ENCODE results near the gene ACER1.
"Not testable (repeated sequence)": the region's sequence is repeated elsewhere in the genome, so short reads cannot be mapped to it uniquely, and the experiment has no call there.

ACER1 gene, protein sequence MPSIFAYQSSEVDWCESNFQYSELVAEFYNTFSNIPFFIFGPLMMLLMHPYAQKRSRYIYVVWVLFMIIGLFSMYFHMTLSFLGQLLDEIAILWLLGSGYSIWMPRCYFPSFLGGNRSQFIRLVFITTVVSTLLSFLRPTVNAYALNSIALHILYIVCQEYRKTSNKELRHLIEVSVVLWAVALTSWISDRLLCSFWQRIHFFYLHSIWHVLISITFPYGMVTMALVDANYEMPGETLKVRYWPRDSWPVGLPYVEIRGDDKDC

DNA sequence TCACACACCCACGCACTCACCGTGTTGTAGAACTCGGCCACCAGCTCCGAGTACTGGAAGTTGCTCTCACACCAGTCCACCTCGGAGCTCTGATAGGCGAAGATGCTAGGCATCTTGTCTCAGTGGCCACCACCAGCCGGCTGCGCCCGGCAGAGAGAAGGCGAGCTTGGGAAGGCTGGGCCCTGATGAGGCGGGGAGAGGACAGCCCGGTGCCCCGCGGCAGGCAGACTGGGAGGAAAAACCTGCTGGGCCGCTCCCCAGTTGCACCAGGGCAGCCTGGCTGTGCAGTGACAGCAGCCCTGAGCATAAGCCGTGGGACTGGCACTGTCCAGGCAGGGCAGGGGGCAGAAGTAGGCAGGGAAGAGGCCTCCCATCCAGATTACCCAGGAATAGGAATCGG is at the start of gene ACER1:
Gene ACER1 (minus strand): TSS at position 174 of the 400 bp plus-strand sequence. CDS start 61 bp downstream, at position 113.
- no peak for FAIRE-seq

DNA sequence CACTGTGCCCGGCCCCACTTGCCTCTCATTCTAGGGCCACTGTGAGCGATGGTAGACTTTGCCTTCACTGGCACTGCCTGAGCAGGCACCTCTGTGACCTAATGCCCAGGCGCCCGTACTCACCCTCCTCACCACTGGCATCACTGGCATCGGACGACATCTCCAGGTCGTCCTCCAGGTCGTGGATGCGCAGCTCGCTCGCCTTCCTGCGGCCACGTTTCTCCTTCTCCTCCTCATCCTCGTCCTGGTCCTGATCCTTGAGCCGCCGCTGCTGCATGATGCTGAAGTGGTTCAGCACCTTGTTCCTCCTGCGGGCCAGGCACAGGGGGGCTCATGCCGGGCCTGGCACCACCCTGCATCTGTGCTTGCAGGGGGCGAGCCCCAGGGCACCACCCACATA is 49.8 kb upstream of the ACER1 start:
- no peak for FAIRE-seq

DNA sequence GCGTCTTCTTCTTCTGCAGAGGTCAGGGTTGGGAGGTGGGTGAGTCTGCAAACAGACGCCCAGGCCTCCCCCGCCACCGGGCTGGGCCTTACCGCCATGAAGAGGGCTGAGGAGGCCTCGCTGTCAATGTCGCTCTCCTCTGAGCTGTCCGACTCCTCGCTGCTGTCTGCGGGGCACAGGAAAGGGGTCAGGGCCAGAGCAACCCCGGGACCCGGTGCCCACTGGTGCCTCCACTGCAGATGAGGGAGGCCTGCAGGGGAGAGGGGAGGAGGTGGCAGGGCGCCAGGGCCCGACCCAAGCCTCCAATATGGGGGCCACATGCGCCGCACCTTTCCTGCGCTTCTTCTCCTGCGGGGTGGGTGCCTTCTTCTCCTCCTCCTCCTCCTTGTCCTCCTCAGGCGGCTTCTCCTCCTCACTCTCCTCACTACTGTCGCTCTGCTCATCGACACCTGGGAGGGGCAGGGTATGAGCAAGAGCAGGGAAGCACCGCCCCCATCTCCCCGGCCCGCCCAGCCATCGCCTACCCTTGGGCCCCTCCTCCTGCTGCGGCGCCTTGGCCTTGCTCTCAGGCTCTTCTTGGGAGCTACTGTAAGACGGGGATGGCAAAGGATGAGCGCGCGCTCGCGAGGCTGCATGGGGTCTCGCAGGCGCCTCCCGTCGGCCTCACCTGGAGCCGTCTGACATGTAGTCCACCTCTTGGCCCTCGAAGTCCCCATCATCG is 47.8 kb upstream of the ACER1 start:
- FAIRE-seq, result no peak

DNA sequence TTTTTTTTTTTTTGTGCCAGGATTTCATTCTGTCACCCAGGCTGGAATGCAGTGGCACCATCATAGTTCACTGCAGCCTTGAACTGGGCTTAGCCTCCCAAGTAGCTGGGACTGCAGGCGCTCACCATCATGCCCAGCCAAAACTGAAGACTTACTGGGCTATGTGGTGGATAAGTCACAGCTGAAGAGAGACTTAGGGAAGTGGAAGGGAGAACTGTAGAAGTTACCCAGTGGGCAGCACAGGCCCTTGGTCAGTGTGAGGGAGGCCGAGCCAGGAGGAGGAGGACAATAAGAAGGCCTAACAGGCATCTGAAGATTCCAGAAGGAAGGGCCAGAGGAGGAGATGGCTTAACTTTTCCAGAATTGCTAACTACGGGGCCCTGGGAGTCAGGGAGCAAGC is 46.3 kb upstream of the ACER1 start:
- FAIRE-seq, result no peak

DNA sequence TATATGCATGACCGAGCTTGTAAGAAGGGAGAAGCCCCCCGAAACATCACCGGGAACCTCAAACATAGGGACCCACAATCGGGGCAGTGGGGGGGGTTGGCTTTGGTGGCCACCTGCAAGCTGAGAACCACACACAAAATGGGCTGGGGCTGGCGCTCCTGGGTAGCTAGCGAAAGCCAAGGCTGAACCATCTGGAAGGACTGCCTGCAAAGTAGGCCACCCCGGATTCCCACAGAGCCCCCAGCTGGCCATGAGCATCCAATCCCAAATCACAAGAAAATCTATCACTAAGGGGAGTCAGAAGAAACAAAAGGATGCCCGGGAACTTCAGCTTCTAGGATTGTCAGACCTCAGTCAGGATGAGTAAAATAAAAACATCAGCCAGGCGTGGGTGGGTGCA is 45.1 kb upstream of the ACER1 start:
- FAIRE-seq, result no peak

DNA sequence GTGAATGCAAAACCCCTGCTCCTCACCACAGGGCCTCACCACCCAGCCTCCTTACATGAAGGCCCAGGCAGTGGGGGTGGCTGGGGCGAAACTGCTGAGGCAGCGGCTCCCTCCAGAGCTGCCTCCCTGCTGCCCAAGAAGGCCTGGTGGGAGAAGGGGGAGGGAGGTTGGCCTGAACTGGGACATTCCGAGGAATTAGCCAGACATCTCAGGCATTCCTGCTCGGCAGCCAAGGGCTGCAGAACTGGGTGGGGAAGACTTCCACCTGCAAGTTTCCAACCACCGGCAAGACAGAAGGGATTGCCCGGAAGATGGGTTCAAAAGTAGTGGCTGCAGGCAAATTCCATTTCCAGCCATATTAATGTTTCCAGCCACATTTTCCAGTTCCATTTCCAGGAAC is 44.6 kb upstream of the ACER1 start:
- peak; percentile 41 for FAIRE-seq

DNA sequence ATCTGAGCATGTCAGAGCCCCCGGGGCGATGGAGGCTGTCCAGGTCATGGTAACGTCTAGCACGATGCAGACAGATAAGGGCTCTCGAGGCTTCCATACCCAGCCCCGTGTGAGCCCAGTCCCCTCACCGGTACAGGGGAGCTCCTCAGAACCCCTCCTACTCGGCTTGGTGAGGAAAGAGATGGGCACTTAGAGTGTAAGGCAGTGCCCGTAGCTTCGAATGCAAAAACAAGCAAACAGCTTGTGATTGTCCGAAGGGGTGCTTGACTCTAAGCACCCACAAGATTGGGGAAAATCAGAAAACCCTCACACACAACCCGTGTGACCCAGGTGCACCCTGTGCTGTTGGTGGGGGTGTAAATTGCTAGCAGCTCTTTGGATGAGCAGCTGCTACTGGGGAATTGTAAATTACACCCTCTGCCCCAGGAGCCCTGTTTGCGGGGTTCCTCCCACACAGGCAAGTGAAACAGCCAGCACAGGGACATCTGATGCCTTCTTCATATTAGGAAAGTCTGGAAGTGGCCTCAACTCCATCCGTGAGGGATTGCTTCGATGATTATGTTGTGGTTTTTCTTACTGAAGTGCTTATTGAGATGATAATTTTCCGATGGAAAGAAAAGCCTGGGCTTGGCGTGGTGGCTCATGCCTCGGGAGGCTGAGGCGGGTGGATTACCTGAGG is 43.2 kb upstream of the ACER1 start:
- no peak for FAIRE-seq

DNA sequence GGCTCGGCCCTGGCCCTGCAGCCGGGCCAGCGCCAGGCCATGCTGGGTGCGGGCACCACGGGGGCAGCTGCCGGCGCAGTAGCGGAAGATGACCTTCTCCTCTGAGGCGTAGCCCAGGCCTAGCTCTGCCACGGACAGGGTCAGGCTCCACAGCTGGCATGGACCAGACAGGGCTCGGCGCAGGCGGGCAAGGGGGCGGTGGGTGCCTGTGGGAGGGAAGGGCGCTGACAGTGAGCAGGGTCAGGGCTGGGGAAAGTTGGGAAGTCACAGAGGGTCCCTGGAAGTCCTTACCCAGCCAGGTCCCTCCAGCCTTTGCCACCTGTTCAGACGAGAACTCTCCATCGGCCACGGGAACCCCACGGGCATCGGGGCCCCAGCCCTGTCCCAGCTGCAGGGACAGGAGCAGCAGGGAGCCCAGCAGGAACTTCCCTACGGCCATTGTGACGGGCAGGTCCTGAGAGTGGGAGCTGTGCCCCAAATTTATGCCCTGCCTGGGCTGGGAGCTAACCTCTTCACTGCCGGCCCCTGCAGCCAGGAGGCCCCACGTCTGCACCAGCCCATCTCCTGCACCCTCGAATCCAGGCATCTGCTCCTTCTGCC is 42.1 kb upstream of the ACER1 start, which contains the start of gene PSPN:
Gene PSPN (minus strand): TSS at position 523 of the 600 bp plus-strand sequence. CDS start 84 bp downstream, at position 439.
- no peak for FAIRE-seq

DNA sequence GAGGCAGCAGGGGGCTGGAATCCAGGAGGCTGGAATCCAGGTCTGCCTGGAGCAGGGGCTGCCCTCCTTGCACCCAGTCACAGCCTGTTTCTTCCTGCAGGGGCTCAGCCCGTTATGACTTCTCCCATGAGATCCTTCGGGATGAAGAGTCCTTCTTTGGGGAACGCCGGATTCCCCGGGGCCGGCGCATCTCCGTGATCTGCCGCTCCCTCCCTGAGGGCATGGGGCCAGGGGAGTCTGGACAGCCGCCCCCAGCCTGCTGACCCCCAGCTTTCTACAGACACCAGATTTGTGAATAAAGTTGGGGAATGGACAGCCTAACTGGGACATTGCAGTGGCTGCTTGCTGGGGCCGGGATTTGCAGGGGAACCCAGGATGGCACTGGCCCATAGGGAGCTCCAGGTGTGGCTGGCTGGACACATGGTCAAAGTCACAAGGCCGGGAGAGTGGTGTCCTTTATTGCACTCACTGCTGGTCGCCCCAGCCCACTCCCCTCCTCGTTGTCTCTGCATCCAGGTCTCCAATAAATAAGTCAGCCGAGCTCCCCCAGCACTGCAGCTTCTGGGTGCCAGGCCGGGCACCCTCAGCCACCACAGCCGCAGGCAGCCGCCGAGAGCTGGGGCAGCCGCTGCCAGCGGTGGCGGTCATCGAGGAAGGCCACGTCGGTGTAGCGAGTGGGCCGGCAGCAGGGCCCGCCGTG is 41.4 kb upstream of the ACER1 start:
- FAIRE-seq, result no peak

DNA sequence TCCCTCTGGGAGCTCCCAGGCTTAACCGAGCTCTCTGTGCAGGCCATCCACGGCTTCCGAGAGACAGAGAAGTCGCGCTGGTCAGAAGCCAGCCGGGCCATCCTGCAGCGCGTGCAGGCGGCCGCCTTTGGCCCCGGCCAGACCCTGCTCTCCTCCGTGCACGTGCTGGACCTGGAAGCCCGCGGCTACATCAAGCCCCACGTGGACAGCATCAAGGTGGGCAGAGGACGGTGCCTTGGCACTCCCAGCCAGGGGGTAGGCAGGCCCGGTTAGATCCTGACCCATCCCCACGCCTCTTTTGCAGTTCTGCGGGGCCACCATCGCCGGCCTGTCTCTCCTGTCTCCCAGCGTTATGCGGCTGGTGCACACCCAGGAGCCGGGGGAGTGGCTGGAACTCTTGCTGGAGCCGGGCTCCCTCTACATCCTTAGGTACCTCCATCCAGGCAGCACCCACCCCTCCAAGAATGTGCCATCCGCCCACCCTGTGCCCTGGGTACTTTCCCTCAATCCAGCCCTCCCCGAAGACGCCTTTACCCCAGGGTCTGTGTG is 40.8 kb upstream of the ACER1 start:
- no peak for FAIRE-seq

DNA sequence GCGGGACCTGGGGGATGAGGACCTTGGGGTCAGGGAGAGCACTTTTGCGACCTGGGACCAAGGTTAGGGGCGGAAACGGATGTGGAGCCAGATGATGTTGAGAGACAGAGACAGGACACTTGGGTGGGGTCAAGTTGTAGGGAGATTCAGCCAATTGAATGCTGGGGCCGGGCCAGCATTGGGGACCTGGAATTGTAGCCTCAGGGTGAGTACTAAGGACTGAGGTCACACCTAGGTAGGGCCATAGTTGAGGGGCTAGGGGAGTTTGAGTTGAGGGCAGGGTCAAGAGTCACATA is 40.3 kb upstream of the ACER1 start:
- FAIRE-seq, result no peak

DNA sequence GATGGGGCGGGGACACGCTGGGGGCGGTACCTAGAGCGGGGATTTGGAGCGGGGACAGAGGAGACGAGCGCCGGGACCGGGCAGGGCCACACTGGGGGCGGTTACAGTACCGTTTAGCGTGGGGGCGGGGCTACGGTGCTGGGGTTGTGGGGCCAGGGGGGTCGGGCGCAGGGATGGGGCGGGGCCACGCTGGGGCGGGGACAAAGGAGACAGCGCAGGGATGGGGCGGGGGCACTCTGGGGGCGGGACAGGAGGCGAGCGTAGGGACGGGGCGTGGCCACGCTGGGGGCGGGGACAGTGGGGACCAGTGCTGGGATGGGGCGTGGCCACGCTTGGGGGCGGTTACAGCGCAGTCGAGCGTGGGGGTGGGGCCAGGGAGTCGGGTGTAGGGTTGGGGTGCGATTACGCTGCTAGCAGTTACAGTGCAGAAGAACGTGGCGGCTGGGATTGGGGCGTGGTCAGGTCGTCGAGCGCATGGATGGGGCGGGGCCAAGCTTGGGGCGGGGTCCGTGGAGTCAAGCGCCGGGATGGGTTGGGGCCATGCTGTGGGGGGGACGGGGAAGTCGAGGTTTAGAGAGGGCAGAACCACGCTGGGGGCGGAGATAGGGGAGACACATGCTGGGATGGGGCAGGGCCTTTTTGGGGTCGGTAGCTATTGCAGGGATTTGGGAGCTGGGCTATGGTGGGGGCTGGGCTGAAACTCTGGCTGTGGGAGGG is 39.8 kb upstream of the ACER1 start:
- FAIRE-seq, result peak; percentile 85

DNA sequence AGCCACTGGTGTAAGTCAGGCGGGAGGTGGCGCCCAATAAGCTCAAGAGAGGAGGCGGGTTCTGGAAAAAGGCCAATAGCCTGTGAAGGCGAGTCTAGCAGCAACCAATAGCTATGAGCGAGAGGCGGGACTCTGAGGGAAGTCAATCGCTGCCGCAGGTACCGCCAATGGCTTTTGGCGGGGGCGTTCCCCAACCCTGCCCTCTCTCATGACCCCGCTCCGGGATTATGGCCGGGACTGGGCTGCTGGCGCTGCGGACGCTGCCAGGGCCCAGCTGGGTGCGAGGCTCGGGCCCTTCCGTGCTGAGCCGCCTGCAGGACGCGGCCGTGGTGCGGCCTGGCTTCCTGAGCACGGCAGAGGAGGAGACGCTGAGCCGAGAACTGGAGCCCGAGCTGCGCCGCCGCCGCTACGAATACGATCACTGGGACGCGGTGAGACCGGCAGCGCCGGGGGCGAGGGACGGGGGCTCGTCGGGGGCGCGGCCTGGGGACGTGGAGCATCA is 39.2 kb upstream of the ACER1 start, which contains the start of gene ALKBH7:
Gene ALKBH7 (plus strand): TSS at position 201 of the 502 bp plus-strand sequence. CDS start 27 bp downstream, at position 228.
- FAIRE-seq, result peak; percentile 99

DNA sequence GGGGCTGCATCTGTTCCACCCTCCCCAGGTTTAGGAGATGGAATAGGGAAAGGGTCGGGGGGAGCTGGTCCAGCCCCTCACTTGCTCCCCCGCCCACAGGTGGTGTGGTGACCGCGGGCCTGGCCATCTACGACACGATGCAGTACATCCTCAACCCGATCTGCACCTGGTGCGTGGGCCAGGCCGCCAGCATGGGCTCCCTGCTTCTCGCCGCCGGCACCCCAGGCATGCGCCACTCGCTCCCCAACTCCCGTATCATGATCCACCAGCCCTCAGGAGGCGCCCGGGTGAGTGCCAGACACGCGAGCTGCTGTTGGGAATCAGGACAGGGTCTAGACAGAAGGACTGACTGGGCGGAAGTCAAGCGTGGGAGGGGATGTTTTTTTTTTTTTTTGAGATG is 30.9 kb upstream of the ACER1 start:
- FAIRE-seq, result no peak

DNA sequence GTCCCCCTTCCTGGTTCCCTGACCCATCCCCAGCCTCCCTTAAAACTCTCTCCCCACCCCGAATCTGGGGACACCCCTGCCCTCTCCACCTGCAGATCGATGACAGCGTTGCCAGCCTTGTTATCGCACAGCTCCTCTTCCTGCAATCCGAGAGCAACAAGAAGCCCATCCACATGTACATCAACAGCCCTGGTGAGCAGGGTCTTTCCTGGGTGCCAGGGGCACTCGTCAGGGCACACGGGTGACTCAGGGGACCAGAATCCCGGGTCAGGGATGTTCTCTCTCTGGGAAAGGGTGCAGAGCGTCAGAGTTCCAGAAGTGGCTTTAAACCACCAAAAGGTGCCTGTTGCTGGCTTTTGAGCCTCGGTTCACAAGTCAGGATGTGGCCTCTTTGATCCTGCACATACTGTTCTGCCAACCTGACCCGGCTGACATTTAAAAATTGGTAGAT is 29.0 kb upstream of the ACER1 start:
- no peak for FAIRE-seq

DNA sequence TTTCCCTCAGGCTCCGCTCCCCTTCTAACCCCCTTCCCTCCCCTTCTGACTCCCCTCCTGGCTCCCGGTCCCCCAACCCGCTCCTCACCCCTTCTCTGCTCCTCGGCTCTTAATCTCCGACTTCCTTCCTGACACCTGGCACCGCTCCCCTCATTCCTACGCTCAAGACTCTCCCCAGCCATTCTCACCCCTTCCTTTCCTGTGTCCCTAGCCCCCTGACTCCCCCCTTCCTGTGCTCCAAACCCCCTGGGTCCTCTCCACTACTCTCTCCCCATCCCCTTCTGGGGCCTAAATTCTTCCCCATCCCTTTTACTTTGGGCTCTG is 28.6 kb upstream of the ACER1 start:
- no peak for FAIRE-seq

DNA sequence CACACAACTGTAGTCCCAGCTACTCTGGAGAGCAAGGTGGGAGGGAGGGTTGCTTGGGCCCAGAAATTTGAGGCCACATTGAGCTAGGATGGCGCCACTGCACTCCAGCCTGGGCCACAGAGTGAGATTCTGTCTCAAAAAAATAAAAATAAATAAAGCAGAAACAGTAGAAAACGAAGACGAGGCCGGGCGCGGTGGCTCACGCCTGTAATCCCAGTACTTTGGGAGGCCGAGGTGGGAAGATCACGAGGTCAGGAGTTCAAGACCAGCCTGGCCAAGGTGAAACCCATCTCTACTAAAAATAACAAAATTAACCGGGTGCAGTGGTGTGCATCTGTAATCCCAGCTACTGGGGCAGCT is 27.4 kb upstream of the ACER1 start:
- FAIRE-seq, result not testable (repeated sequence)

DNA sequence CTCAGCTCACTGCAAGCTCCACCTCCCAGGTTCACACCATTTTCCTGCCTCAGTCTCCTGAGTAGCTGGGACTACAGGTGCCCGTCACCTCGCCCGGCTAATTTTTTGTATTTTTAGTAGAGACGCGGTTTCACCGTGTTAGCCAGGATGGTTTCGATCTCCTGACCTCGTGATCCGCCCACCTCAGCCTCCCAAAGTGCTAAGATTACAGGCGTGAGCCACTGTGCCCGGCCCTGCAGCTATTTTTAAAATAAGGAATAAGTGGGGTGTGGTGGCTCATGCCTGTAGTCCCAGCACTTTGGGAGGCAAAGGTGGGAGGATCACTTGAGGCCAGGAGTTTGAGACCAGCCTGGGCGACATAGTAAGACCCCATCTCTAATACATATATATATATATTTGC is 27.0 kb upstream of the ACER1 start:
- FAIRE-seq, result not testable (repeated sequence)

DNA sequence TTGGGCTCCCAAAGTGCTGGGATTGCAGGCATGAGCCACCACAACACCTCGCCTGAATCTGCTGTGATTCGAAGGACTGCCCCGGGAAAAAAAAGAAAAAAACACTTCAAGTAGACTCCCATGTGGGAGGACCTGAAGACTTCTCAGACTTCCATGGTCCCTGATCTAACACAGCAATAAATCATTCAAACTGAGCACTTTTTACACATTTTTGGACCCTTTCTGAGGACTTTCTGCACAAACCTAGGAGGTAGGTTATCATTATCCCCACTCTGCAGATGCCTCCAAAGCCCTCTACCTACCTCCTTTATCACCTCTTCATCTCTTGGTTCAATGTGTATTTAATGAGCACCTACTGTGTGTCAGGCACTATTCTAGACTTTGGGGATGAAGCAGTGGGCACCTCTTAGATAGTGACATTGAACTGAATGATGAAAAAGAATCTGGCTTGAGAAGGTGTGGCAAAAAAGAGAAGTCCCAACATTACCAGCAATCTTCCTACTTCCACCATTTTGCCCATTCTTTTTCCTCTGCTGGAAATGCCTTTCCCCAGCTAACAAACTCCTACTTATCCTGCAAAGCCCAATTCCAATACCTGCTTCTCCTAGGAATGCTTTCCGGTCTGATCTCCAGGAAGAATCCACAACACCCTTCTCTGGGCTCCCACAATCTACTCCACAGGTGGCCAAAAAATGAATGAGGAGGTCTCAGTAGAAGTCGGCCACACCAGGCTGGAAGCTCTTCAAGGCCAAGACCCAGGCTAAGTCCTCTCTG is 26.3 kb upstream of the ACER1 start:
- no peak for FAIRE-seq

DNA sequence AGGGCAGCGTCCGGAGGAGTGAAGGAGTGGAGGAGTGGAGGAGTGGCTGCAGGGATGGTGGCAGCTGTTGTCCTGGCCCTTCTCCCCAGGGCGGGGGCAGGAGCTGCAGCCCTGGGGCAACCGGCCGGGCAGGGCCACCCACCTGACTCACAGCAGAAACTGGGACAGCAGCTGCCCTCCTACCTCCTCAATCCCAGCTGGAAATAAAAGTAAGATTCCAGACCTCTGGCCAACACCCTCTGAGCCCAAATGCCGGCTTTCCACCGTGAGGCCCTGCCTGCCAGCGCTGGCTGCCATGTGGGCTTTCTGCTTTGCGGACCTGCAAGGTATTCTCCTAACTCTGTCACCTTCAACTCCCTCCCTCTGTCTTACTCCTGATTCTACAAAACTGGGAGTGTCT is 24.6 kb upstream of the ACER1 start:
- no peak for FAIRE-seq

DNA sequence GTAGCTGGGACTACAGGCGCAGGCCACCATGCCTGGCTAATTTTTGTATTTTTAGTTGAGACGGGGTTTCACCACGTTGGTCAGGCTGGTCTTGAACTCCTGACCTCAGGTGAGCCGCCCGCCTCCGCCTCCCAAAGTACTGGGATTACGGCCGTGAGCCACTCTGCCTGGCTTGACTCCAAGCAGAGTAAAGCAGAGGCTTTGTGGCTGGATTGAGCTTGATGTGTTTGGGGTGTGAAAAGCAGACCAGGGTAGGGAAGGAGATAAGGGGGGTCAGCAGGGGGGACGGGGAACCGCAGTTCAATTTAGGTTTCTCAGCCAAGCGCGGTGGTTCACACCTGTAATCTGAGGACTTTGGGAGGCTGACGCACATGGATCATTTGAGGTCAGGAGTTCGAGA is 23.8 kb upstream of the ACER1 start:
- no peak for FAIRE-seq
